CD4-positive, alpha-beta T cell treated with Interleukin-2 at 100 ng/mL for 4 hours (primary cell): ENCODE measurements around the gene NKX2-3.
A peak's percentile ranks its signal among the peaks of the same experiment; 100 is the strongest.

Source experiments
- DNase-seq: peaks from one replicate; pipeline ENCODE4 v3.0.0-alpha.2; 2020; ENCODE audit warnings: low spot score

NKX2-3 gene

GRCh38 chr10:99539120-99539519 is 6.4 kb downstream of the NKX2-3 start:
- DNase-seq = no peak

- DNase-seq = no peak
Observed at GRCh38 chr10:99539820-99540219, 7.1 kb downstream of the NKX2-3 start.

GRCh38 chr10:99540306-99540656 is 7.5 kb downstream of the NKX2-3 start:
- no peak for DNase-seq

- no peak for DNase-seq
Observed at GRCh38 chr10:99540657-99541531, 8.2 kb downstream of the NKX2-3 start.

- no peak for DNase-seq
Observed at GRCh38 chr10:99544322-99544721, 11.6 kb downstream of the NKX2-3 start.

GRCh38 chr10:99548041-99548530 is 15.3 kb downstream of the NKX2-3 start:
- DNase-seq = peak; percentile 8

GRCh38 chr10:99551158-99551557 is 18.4 kb downstream of the NKX2-3 start:
- DNase-seq = no peak

GRCh38 chr10:99551616-99552015 is 18.9 kb downstream of the NKX2-3 start:
- DNase-seq = no peak

GRCh38 chr10:99555371-99555770 is 22.6 kb downstream of the NKX2-3 start:
- no peak for DNase-seq

GRCh38 chr10:99555825-99556523 is 23.2 kb downstream of the NKX2-3 start:
- DNase-seq = peak; percentile 13

GRCh38 chr10:99557044-99557443 is 24.3 kb downstream of the NKX2-3 start:
- no peak for DNase-seq

- no peak for DNase-seq
Observed at GRCh38 chr10:99558708-99559107, 26.0 kb downstream of the NKX2-3 start.

- peak; percentile 43 for DNase-seq
Observed at GRCh38 chr10:99560277-99561126, 27.8 kb downstream of the NKX2-3 start.

GRCh38 chr10:99562631-99563030 is 29.9 kb downstream of the NKX2-3 start:
- DNase-seq = no peak

- DNase-seq = no peak
Observed at GRCh38 chr10:99564361-99564760, 31.6 kb downstream of the NKX2-3 start.

GRCh38 chr10:99565166-99565565 is 32.4 kb downstream of the NKX2-3 start:
- DNase-seq = no peak

GRCh38 chr10:99569253-99569939 is 36.7 kb downstream of the NKX2-3 start:
- DNase-seq = no peak

- DNase-seq = no peak
Observed at GRCh38 chr10:99569961-99570360, 37.2 kb downstream of the NKX2-3 start.

- no peak for DNase-seq
Observed at GRCh38 chr10:99571816-99572215, 39.1 kb downstream of the NKX2-3 start.

GRCh38 chr10:99573790-99574189 is 41.0 kb downstream of the NKX2-3 start:
- DNase-seq = no peak

GRCh38 chr10:99579971-99580370 is 47.2 kb downstream of the NKX2-3 start:
- DNase-seq = no peak
